Mucosa of descending colon (tissue), 3 donors: ENCODE data around the gene KBTBD12. TPM values are rescaled to one million over a fixed set of nuclear protein-coding genes. Genes with fewer than 3 reads are reported as not detected.

Experiments used
- ATAC-seq: fragments of 200-7000 bp; cut with Tn5 transposase; one replicate; pipeline ENCODE4 v1.9.1; 2020; ENCODE audit warnings: mild to moderate bottlenecking, moderate library complexity
- DNase-seq, 3 donors: peaks; one replicate each; pipeline ENCODE4 v3.0.0-alpha.2; 2020
- H3K36me3 ChIP-seq: fragments of 200-600 bp; one replicate; pipeline ENCODE4 v1.8.0; 2021; ENCODE audit warnings: low read depth, mild to moderate bottlenecking
- H3K4me1 ChIP-seq: fragments of 200-600 bp; one replicate; pipeline ENCODE4 v1.8.0; 2021; ENCODE audit warnings: low read depth, mild to moderate bottlenecking
- H3K4me3 ChIP-seq: fragments of 200-600 bp; one replicate; pipeline ENCODE4 v1.8.0; 2021; ENCODE audit warnings: mild to moderate bottlenecking
- H3K9me3 ChIP-seq: fragments of 200-600 bp; one replicate; pipeline ENCODE4 v1.8.0; 2021; ENCODE audit warnings: mild to moderate bottlenecking
- CTCF ChIP-seq: fragments of 200-600 bp; IDR thresholded peaks from one replicate; pipeline ENCODE4 v1.8.0; 2022; ENCODE audit warnings: antibody characterized with exemption, mild to moderate bottlenecking
- intact Hi-C, 2 donors: fragments of 100-400 bp; cut with DNase I in 1 of 2; cut with micrococcal nuclease in 1 of 2; formaldehyde crosslinking; loops; one replicate each; pipeline versions ENCODE4 v1.11.0 to v1.11.1; 2022; cut with DNase I, micrococcal nuclease
- total RNA-seq, 3 donors: library from RNA; stranded (reverse); fragmentation: NEBNext Ultra II Directional in 2 of 3; extraction: Animal tissue kit (Norgen Biotek cat#: 25700) in 2 of 3; gene quantifications; one replicate each; pipeline versions ENCODE4 v1.2.1 to v1.2.4, GENCODE V29; 2021 to 2023
- donor health status: DM: no; HTN: no; CAD: no; lungs with moderate emphysema.
- donor health status: DM: no; HTN: no; CAD: no.
- donor health status: DM: no; HTN: yes; CAD: no.

The KBTBD12 gene
- total RNA-seq, 3 donors from 2014 or later: 3.1 to 6.6 (median 5.5) TPM

- Histone ChIP-seq H3K36me3 (no peaks in the 10 kb centered on the region), H3K4me3 (no peak overlapping the region), H3K9me3 (no peaks in the 10 kb centered on the region), H3K4me1 (no peaks in the 10 kb centered on the region)
- TF ChIP-seq CTCF: no peak
- DNase-seq (no peak), ATAC-seq (no peak)
- intact Hi-C loops: no loop called here
Measured at GRCh38 chr3:127975153-127976029, 60.4 kb downstream of the KBTBD12 start.

GRCh38 chr3:127978636-127979035 is 63.6 kb downstream of the KBTBD12 start:
- H3K4me1 ChIP-seq: no peaks in the 10 kb centered on the region
- no peak for ATAC-seq
- H3K36me3 ChIP-seq: no peaks in the 10 kb centered on the region
- intact Hi-C loops: no loop called here
- no peak overlapping the region for H3K4me3 ChIP-seq
- no peak for DNase-seq
- no peaks in the 10 kb centered on the region for H3K9me3 ChIP-seq
- TF ChIP-seq CTCF: no peak

GRCh38 chr3:127979473-127979872 is 64.4 kb downstream of the KBTBD12 start:
- H3K4me3 ChIP-seq: no peak overlapping the region
- H3K36me3 ChIP-seq: no peaks in the 10 kb centered on the region
- intact Hi-C loops: no loop called here
- no peak for TF ChIP-seq CTCF
- DNase-seq: no peak
- H3K9me3 ChIP-seq: no peaks in the 10 kb centered on the region
- H3K4me1 ChIP-seq: no peaks in the 10 kb centered on the region
- no peak for ATAC-seq

- H3K9me3 ChIP-seq: no peaks in the 10 kb centered on the region
- TF ChIP-seq CTCF: no peak
- no peak overlapping the region for H3K4me3 ChIP-seq
- no peak for ATAC-seq
- no peaks in the 10 kb centered on the region for H3K4me1 ChIP-seq
- DNase-seq: no peak
- intact Hi-C loops: no loop called here
- no peaks in the 10 kb centered on the region for H3K36me3 ChIP-seq
Measured at GRCh38 chr3:127981097-127981496, 66.1 kb downstream of the KBTBD12 start.

- Histone ChIP-seq H3K9me3 (no peaks in the 10 kb centered on the region), H3K4me1 (peaks cover 4% of the 10 kb centered on the region), H3K36me3 (no peaks in the 10 kb centered on the region), H3K4me3 (no peak overlapping the region)
- DNase-seq (no peak), ATAC-seq (no peak)
- intact Hi-C loops: no loop called here
- TF ChIP-seq CTCF: no peak
Measured at GRCh38 chr3:127982155-127982554, 67.1 kb downstream of the KBTBD12 start.
